GM12878 (cell line): ENCODE results near the gene CDC16. TPM values are rescaled to one million over a fixed set of nuclear protein-coding genes. Genes with fewer than 3 reads are reported as not detected.

ENCODE experiments used
- ATAC-seq: fragments of 200-7000 bp; cut with Tn5 transposase; 3 replicates; pipeline ENCODE4 v1.9.1; 2020; ENCODE audit warnings: mild to moderate bottlenecking, moderate library complexity
- BruUV-seq: library from RNA; stranded (reverse); fragments of 400-500 nt; replicated peaks from 2 replicates; lab custom pipeline; 2021; lab: Mats Ljungman, UMichigan
- CTCF ChIA-PET: fragments of 300-600 bp; sonication (Branson Sonifier 250); formaldehyde crosslinking; extraction: SDS; loops from one replicate; lab custom pipeline; 2021; ENCODE audit warnings: inconsistent platforms; lab: Yijun Ruan, JAX
- POLR2A ChIA-PET: fragments of 350-600 bp; formaldehyde crosslinking; extraction: SDS; loops from one replicate; lab custom pipeline; 2021; ENCODE audit warnings: inconsistent platforms; lab: Charles Lee
- RAD21 ChIA-PET: fragments of 300-600 bp; sonication (Branson Sonifier 250); formaldehyde crosslinking; loops from one replicate; lab custom pipeline; 2023; ENCODE audit warnings: antibody characterized with exemption; ENCODE audit not compliant: unreplicated experiment; lab: Charles Lee
- SMC1A ChIA-PET: fragments of 300-600 bp; sonication (Branson Sonifier 250); formaldehyde crosslinking; loops from one replicate; lab custom pipeline; 2023; ENCODE audit not compliant: unreplicated experiment, uncharacterized antibody; lab: Charles Lee
- DNase-seq: peaks from one replicate; pipeline ENCODE4 v3.0.0-alpha.2; 2011; ENCODE audit warnings: low read depth, low spot score
- FAIRE-seq: peaks from 3 replicates; lab custom pipeline; 2011; peaks lifted over from hg19 to GRCh38; lab: Jason Lieb, UNC
- H2AFZ ChIP-seq: 2 replicates; pipeline ENCODE4 v1.6.0; 2011; ENCODE audit warnings: low read depth, low read length, control low read depth; ENCODE audit not compliant: control insufficient read depth
- H3K27ac ChIP-seq: 2 replicates; pipeline ENCODE4 v1.5.1; 2011; ENCODE audit warnings: control low read depth; ENCODE audit not compliant: control insufficient read depth, insufficient read depth
- H3K27me3 ChIP-seq, 2 experiments: replicated peaks in 1 of 2; 2 replicates each; pipeline versions ENCODE4 v1.6.0 to v1.6.1; 2011; ENCODE audit warnings: low read length in 1 of 2; ENCODE audit not compliant: control insufficient read depth in 2 of 2, insufficient read depth in 2 of 2
- H3K36me3 ChIP-seq, 2 experiments: 2 replicates each; pipeline ENCODE4 v1.5.1; 2011; ENCODE audit warnings: low read length in 1 of 2; ENCODE audit not compliant: control insufficient read depth in 2 of 2, insufficient read depth in 2 of 2
- H3K4me1 ChIP-seq: 2 replicates; pipeline ENCODE4 v1.6.1; 2011; ENCODE audit warnings: mild to moderate bottlenecking, low read length, moderate library complexity, mixed read lengths; ENCODE audit not compliant: control insufficient read depth, insufficient read depth
- H3K4me2 ChIP-seq: 2 replicates; pipeline ENCODE4 v1.6.0; 2011; ENCODE audit warnings: control low read depth; ENCODE audit not compliant: control insufficient read depth, insufficient read depth
- H3K4me3 ChIP-seq: fragments of 200-600 bp; sonication (generic); 2 replicates; pipeline ENCODE4 v1.5.1; 2016
- H3K79me2 ChIP-seq: 2 replicates; pipeline ENCODE4 v1.6.0; 2011; ENCODE audit warnings: low read length; ENCODE audit not compliant: control insufficient read depth, insufficient read depth
- H3K9ac ChIP-seq: 2 replicates; pipeline ENCODE4 v1.8.0; 2011; ENCODE audit warnings: low read length, control low read depth, mixed read lengths; ENCODE audit not compliant: control insufficient read depth, insufficient read depth
- H3K9me3 ChIP-seq: replicated peaks from 3 replicates; pipeline ENCODE4 v1.5.1; 2011; ENCODE audit warnings: mild to moderate bottlenecking, low read length; ENCODE audit not compliant: control insufficient read depth, insufficient read depth
- H4K20me1 ChIP-seq: 2 replicates; pipeline ENCODE4 v1.6.0; 2011; ENCODE audit not compliant: control insufficient read depth, insufficient read depth
- ETV6 ChIP-seq, 2 experiments: fragments of 450-650 bp in 1 of 2; IDR thresholded peaks in 1 of 2; conservative IDR thresholded peaks in 1 of 2; 2 replicates each; pipeline ENCODE4 v1.6.1; 2014; ENCODE audit warnings: antibody characterized with exemption in 1 of 2, borderline replicate concordance in 1 of 2, low read depth in 1 of 2, mild to moderate bottlenecking in 1 of 2, moderate library complexity in 1 of 2
- KLF5 ChIP-seq: fragments of 450-650 bp; IDR thresholded peaks from 2 replicates; pipeline ENCODE4 v1.6.1; 2014; ENCODE audit warnings: mild to moderate bottlenecking; ENCODE audit not compliant: partially characterized antibody
- MTA2 ChIP-seq: fragments of 450-650 bp; IDR thresholded peaks from 2 replicates; pipeline ENCODE4 v1.6.1; 2016; ENCODE audit warnings: low read depth, mild to moderate bottlenecking, moderate library complexity
- MYB ChIP-seq: fragments of 150-350 bp; IDR thresholded peaks from 2 replicates; pipeline ENCODE4 v1.6.1; 2014; ENCODE audit warnings: mild to moderate bottlenecking, low read depth, low read length, borderline replicate concordance
- PAX5 ChIP-seq: IDR thresholded peaks from 2 replicates; pipeline ENCODE4 v1.6.1; 2011; ENCODE audit warnings: low read depth, low read length, borderline replicate concordance
- RBBP5 ChIP-seq: fragments of 200-600 bp; sonication (generic); conservative IDR thresholded peaks from 2 replicates; pipeline ENCODE4 v1.6.1; 2016
- TAF1 ChIP-seq: IDR thresholded peaks from 2 replicates; pipeline ENCODE4 v1.6.1; 2011; ENCODE audit warnings: mild to moderate bottlenecking, low read depth, low read length, borderline replicate concordance
- TCF12 ChIP-seq: IDR thresholded peaks from 2 replicates; pipeline ENCODE4 v1.6.1; 2011; ENCODE audit warnings: low read depth, mild to moderate bottlenecking, low read length
- ZSCAN29 ChIP-seq: fragments of 450-650 bp; IDR thresholded peaks from 2 replicates; pipeline ENCODE4 v1.6.1; 2017; ENCODE audit warnings: mild to moderate bottlenecking, moderate library complexity
- WGBS: methylation state at CpG from one replicate; pipeline ENCODE4 v1.1.6; 2016; ENCODE audit warnings: low lambda C conversion rate; ENCODE audit not compliant: insufficient replicate concordance, insufficient coverage; ENCODE audit errors: missing lambda C conversion rate; 5-methylcytosine and 5-hydroxymethylcytosine counted together
- in situ Hi-C: fragments of 300-500 bp; cut with MboI; formaldehyde crosslinking; loops from 9 replicates; pipeline ENCODE4 v1.14.3; 2018; ENCODE audit warnings: mixed read lengths
- intact Hi-C: fragments of 100-400 bp; cut with micrococcal nuclease; formaldehyde crosslinking; loops from one replicate; pipeline ENCODE4 v1.14.2; 2022; ENCODE audit not compliant: unreplicated experiment
- polyA plus RNA-seq, 11 experiments: library from polyadenylated mRNA; depleted of rRNA in 4 of 11; unstranded in 6 of 11; stranded (reverse) in 5 of 11; fragments of >200 nt; fragmentation: Nextera tagmentation in 4 of 11; fragmentation: Illumina TruSeq in 1 of 11; extraction: Ambion mirVana in 4 of 11; extraction: Trizol in 1 of 11; gene quantifications; 1 replicate in 1 of 11; 2 replicates in 10 of 11; pipeline versions ENCODE4 v1.2.1 to v1.2.3, GENCODE V29; 2011 to 2016; ENCODE audit warnings: inconsistent platforms in 2 of 11, missing spikeins in 2 of 11, low read depth in 1 of 11
- total RNA-seq, 4 experiments: library from RNA; depleted of rRNA in 3 of 4; stranded (reverse); fragments of >200 nt in 3 of 4; fragmentation: Illumina TruSeq in 1 of 4; extraction: Trizol in 1 of 4; gene quantifications; 2 replicates each; pipeline versions ENCODE4 v1.2.1 to v1.2.3, GENCODE V29; 2013 to 2021
- TF ChIP-seq, protein P1 (sequence below): fragments of 450-650 bp; formaldehyde crosslinking; IDR thresholded peaks from 2 replicates; pipeline ENCODE4 v1.4.0; 2022; ENCODE audit warnings: mild to moderate bottlenecking, moderate library complexity
- TF ChIP-seq, protein P2 (sequence below): IDR thresholded peaks from 2 replicates; pipeline ENCODE4 v1.6.1; 2011; ENCODE audit warnings: low read depth, low read length, improper control_type of control experiment, borderline replicate concordance
- TF ChIP-seq, protein P3 (sequence below): fragments of 450-650 bp; formaldehyde crosslinking; IDR thresholded peaks from 2 replicates; pipeline ENCODE4 v1.5.0; 2022; ENCODE audit warnings: mild to moderate bottlenecking, missing genetic modification characterization

Gene CDC16
- total and polyA plus RNA-seq, 10 of the 15 experiments (the other 5 are each of a cell fraction or from before 2014, with no cell fraction given), result 15.4 to 92.9 (median 31.4) TPM

DNA sequence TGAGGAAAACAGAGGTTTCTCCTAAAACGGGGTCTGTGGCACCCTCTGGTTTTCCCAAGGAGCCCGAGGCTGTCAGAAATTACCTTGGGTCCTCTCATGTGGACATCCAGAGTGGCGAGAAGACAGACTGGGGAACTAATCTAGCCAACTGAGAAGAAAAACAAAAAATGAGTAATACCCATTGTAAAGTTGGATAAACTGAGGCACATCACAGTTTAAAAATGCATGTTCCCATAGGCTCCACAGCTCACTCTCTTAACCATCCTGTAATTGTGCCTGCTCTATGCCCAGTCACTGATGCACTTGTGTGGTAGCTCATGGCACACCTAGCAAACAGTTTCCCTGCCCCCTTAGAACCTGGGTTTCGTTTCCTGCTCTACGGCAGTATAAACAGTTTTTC lies 31.5 kb downstream of the CDC16 start:
- H2AFZ ChIP-seq, result no peak overlapping the region
- FAIRE-seq, result no peak
- POLR2A ChIA-PET, result interaction anchor here (0.7 kb wide), 1 partner anchor 463 kb away, joined by 3 read pairs; no protein-coding TSS in a partner anchor
- TF ChIP-seq PAX5, result no peak
- no peak for TF ChIP-seq TAF1
- no peak for TF ChIP-seq MTA2
- no peak for TF ChIP-seq TCF12
- TF ChIP-seq, protein P1, sequence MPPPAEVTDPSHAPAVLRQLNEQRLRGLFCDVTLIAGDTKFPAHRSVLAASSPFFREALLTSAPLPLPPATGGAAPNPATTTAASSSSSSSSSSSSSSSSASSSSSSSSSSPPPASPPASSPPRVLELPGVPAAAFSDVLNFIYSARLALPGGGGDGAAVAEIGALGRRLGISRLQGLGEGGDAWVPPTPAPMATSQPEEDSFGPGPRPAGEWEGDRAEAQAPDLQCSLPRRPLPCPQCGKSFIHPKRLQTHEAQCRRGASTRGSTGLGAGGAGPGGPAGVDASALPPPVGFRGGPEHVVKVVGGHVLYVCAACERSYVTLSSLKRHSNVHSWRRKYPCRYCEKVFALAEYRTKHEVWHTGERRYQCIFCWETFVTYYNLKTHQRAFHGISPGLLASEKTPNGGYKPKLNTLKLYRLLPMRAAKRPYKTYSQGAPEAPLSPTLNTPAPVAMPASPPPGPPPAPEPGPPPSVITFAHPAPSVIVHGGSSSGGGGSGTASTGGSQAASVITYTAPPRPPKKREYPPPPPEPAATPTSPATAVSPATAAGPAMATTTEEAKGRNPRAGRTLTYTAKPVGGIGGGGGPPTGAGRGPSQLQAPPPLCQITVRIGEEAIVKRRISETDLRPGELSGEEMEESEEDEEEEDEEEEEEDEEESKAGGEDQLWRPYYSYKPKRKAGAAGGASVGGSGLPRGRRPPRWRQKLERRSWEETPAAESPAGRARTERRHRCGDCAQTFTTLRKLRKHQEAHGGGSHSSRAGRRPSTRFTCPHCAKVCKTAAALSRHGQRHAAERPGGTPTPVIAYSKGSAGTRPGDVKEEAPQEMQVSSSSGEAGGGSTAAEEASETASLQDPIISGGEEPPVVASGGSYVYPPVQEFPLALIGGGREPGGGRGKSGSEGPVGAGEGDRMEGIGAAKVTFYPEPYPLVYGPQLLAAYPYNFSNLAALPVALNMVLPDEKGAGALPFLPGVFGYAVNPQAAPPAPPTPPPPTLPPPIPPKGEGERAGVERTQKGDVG (CRISPR knock-in tag), result no peak
- no peak for TF ChIP-seq RBBP5
- TF ChIP-seq, protein P2, sequence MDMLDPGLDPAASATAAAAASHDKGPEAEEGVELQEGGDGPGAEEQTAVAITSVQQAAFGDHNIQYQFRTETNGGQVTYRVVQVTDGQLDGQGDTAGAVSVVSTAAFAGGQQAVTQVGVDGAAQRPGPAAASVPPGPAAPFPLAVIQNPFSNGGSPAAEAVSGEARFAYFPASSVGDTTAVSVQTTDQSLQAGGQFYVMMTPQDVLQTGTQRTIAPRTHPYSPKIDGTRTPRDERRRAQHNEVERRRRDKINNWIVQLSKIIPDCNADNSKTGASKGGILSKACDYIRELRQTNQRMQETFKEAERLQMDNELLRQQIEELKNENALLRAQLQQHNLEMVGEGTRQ, result no peak
- TF ChIP-seq KLF5, result no peak
- TF ChIP-seq ZSCAN29, result no peak
- TF ChIP-seq MYB, result no peak
- TF ChIP-seq ETV6 (conservative IDR thresholded peaks at IDR 0.05 in 1 of 2, IDR thresholded peaks at IDR 0.05 in 1 of 2; ENCODE audit: borderline replicate concordance in 1 of 2, low read depth in 1 of 2), result no peak
- TF ChIP-seq, protein P3, sequence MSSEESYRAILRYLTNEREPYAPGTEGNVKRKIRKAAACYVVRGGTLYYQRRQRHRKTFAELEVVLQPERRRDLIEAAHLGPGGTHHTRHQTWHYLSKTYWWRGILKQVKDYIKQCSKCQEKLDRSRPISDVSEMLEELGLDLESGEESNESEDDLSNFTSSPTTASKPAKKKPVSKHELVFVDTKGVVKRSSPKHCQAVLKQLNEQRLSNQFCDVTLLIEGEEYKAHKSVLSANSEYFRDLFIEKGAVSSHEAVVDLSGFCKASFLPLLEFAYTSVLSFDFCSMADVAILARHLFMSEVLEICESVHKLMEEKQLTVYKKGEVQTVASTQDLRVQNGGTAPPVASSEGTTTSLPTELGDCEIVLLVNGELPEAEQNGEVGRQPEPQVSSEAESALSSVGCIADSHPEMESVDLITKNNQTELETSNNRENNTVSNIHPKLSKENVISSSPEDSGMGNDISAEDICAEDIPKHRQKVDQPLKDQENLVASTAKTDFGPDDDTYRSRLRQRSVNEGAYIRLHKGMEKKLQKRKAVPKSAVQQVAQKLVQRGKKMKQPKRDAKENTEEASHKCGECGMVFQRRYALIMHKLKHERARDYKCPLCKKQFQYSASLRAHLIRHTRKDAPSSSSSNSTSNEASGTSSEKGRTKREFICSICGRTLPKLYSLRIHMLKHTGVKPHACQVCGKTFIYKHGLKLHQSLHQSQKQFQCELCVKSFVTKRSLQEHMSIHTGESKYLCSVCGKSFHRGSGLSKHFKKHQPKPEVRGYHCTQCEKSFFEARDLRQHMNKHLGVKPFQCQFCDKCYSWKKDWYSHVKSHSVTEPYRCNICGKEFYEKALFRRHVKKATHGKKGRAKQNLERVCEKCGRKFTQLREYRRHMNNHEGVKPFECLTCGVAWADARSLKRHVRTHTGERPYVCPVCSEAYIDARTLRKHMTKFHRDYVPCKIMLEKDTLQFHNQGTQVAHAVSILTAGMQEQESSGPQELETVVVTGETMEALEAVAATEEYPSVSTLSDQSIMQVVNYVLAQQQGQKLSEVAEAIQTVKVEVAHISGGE (CRISPR knock-in tag), result no peak

More for the DNA sequence above, 31.5 kb downstream of the CDC16 start:
- Histone ChIP-seq H3K9me3 (peaks cover 7% of the 10 kb centered on the region; the same call in 2 of the 3 replicates), H3K4me3 (no peak overlapping the region), H3K9ac (no peak overlapping the region), H3K4me1 (peaks cover 29% of the 10 kb centered on the region), H3K36me3 (peaks cover 9 to 23% of the 10 kb centered on the region in 2 experiments), H3K27ac (no peak overlapping the region), H3K4me2 (no peak overlapping the region), H3K79me2 (peaks cover 2% of the 10 kb centered on the region; the same call in 1 of the 2 replicates), H3K27me3 (no peaks in the 10 kb centered on the region), H4K20me1 (no peaks in the 10 kb centered on the region)
- intact Hi-C loops (no loop called here), in situ Hi-C loops (no loop called here)
- WGBS, result 81% methylated on average over 5 of the region's 5 CpGs
- ChIA-PET RAD21 (no interaction called here), CTCF (interaction anchor here (0.6 to 0.7 kb wide), 2 partner anchors 15 to 76 kb away, joined by 3 to 4 read pairs; partner anchors contain the start of gene UPF3A), SMC1A (interaction anchor here (1.5 kb wide), 1 partner anchor 27 kb away, joined by 3 read pairs; no protein-coding TSS in a partner anchor)
- BruUV-seq, result no TSS peak
- DNase-seq (no peak), ATAC-seq (no peak)
